K562 (cell line): ENCODE data around the gene SYTL5. TPM values are rescaled to one million over a fixed set of nuclear protein-coding genes. Genes with fewer than 3 reads are reported as not detected.

Source experiments
- ATAC-seq: fragments of 200-7000 bp; cut with Tn5 transposase; 3 replicates; pipeline ENCODE4 v1.9.1; 2020; ENCODE audit warnings: moderate library complexity
- BruUV-seq: library from RNA; stranded (reverse); fragments of 400-500 nt; replicated peaks from 2 replicates; lab custom pipeline; 2021; lab: Mats Ljungman, UMichigan
- CTCF ChIA-PET: fragments of 300-600 bp; formaldehyde crosslinking; extraction: SDS; loops from one replicate; lab custom pipeline; 2021; ENCODE audit warnings: low intra/inter-chr PET ratio; lab: Yijun Ruan, JAX
- POLR2A ChIA-PET: fragments of 300-600, 350-650 bp; sonication (Branson Sonifier 250); formaldehyde crosslinking; extraction: SDS; loops from one replicate; lab custom pipeline; 2021; ENCODE audit warnings: antibody characterized with exemption, inconsistent platforms; lab: Yijun Ruan, JAX
- DNase-seq, 4 experiments: peaks; one replicate each; pipeline versions ENCODE4 v3.0.0 to v3.0.0-alpha.2; 2011 to 2018; ENCODE audit warnings: low spot score in 3 of 4, mixed read lengths in 3 of 4; ENCODE audit errors: extremely low read depth in 1 of 4
- FAIRE-seq: peaks from 2 replicates; lab custom pipeline; 2011; peaks lifted over from hg19 to GRCh38; lab: Jason Lieb, UNC
- H2AFZ ChIP-seq: 2 replicates; pipeline ENCODE4 v1.6.0; 2011; ENCODE audit warnings: low read depth, low read length, control low read depth, inconsistent platforms
- H3K27ac ChIP-seq: fragments of 200-600 bp; 3 replicates; pipeline ENCODE4 v1.8.0; 2011; ENCODE audit warnings: low read depth, mild to moderate bottlenecking, control low read depth, inconsistent platforms, low read length, moderate library complexity, mixed read lengths; ENCODE audit errors: extremely low read depth
- H3K27me3 ChIP-seq, 2 experiments: fragments of 300-600 bp in 1 of 2; 2 replicates in 1 of 2; 3 replicates in 1 of 2; pipeline versions ENCODE4 v1.6.0 to v1.8.0; 2011; ENCODE audit warnings: inconsistent platforms in 2 of 2, low read length in 2 of 2, mild to moderate bottlenecking in 1 of 2, mixed read lengths in 1 of 2, moderate library complexity in 1 of 2; ENCODE audit not compliant: control insufficient read depth in 2 of 2, insufficient read depth in 2 of 2
- H3K36me3 ChIP-seq: fragments of 300-600 bp; 3 replicates; pipeline ENCODE4 v1.8.0; 2011; ENCODE audit warnings: mild to moderate bottlenecking, low read length, inconsistent platforms; ENCODE audit not compliant: control insufficient read depth, insufficient read depth
- H3K4me1 ChIP-seq, 2 experiments: fragments of 200-600 bp in 1 of 2; replicated peaks in 1 of 2; 2 replicates in 1 of 2; 3 replicates in 1 of 2; pipeline versions ENCODE4 v1.5.1 to v1.8.0; 2011; ENCODE audit warnings: inconsistent platforms in 2 of 2, low read length in 2 of 2, mild to moderate bottlenecking in 1 of 2, mixed read lengths in 1 of 2, moderate library complexity in 1 of 2; ENCODE audit not compliant: control insufficient read depth in 2 of 2, insufficient read depth in 2 of 2
- H3K4me2 ChIP-seq: 2 replicates; pipeline ENCODE4 v1.6.1; 2011; ENCODE audit warnings: low read length, control low read depth, inconsistent platforms, mixed read lengths; ENCODE audit not compliant: insufficient read depth
- H3K4me3 ChIP-seq: fragments of 200-600 bp; sonication (generic), shearing (Covaris generic); 2 replicates; pipeline ENCODE4 v1.5.1; 2016; ENCODE audit warnings: control low read depth, inconsistent platforms
- H3K79me2 ChIP-seq: fragments of 200-600 bp; 3 replicates; pipeline ENCODE4 v1.8.0; 2011; ENCODE audit warnings: low read length, inconsistent platforms; ENCODE audit not compliant: control insufficient read depth, insufficient read depth
- H3K9ac ChIP-seq, 2 experiments: 2 replicates each; pipeline versions ENCODE4 v1.6.0 to v1.6.1; 2011; ENCODE audit warnings: low read depth in 2 of 2, low read length in 2 of 2, control low read depth in 1 of 2, inconsistent platforms in 1 of 2, mild to moderate bottlenecking in 1 of 2, mixed read lengths in 1 of 2; ENCODE audit not compliant: insufficient read depth in 1 of 2
- H3K9me1 ChIP-seq: one replicate; pipeline ENCODE4 v1.6.0; 2011; ENCODE audit warnings: inconsistent platforms, mild to moderate bottlenecking, low read length, moderate library complexity; ENCODE audit not compliant: control insufficient read depth, insufficient read depth
- H3K9me3 ChIP-seq: replicated peaks from 2 replicates; pipeline ENCODE4 v1.5.1; 2011; ENCODE audit warnings: low read depth, low read length, inconsistent platforms; ENCODE audit not compliant: control insufficient read depth, insufficient read depth
- H4K20me1 ChIP-seq: replicated peaks from 2 replicates; pipeline ENCODE4 v1.6.1; 2011; ENCODE audit warnings: low read length, inconsistent platforms, mixed read lengths; ENCODE audit not compliant: control insufficient read depth, insufficient read depth
- ATF3 ChIP-seq, 2 experiments: fragments of 450-650 bp in 1 of 2; sonication (generic) in 1 of 2; formaldehyde crosslinking in 1 of 2; IDR thresholded peaks in 1 of 2; conservative IDR thresholded peaks in 1 of 2; 2 replicates each; pipeline versions ENCODE4 v1.6.1 to v1.8.1; 2016 to 2023; ENCODE audit warnings: mild to moderate bottlenecking in 2 of 2, moderate library complexity in 2 of 2, inconsistent platforms in 1 of 2, missing genetic modification reagents in 1 of 2
- BMI1 ChIP-seq: fragments of 150-350 bp; IDR thresholded peaks from 2 replicates; pipeline ENCODE4 v1.6.1; 2014; ENCODE audit warnings: low read length
- BRD4 ChIP-seq: fragments of 200-600 bp; sonication (generic); IDR thresholded peaks from 2 replicates; pipeline ENCODE4 v1.6.1; 2017; ENCODE audit warnings: inconsistent platforms
- CEBPG ChIP-seq, 3 experiments: fragments of 200-800 bp in 1 of 3; sonication (Bioruptor generic) in 1 of 3; sonication (generic) in 1 of 3; formaldehyde crosslinking in 1 of 3; IDR thresholded peaks in 2 of 3; conservative IDR thresholded peaks in 1 of 3; 2 replicates each; pipeline versions ENCODE4 v1.6.1 to v1.8.0; 2016 to 2022; ENCODE audit warnings: missing compliant biosample characterization in 2 of 3, missing genetic modification characterization in 2 of 3, mild to moderate bottlenecking in 1 of 3, missing genetic modification reagents in 1 of 3
- EHMT2 ChIP-seq: fragments of 450-650 bp; IDR thresholded peaks from 2 replicates; pipeline ENCODE4 v1.6.1; 2018; ENCODE audit warnings: antibody characterized with exemption
- ETS2 ChIP-seq: IDR thresholded peaks from 2 replicates; pipeline ENCODE4 v1.6.1; 2016; ENCODE audit warnings: borderline replicate concordance, missing genetic modification characterization, mild to moderate bottlenecking, moderate library complexity, missing compliant biosample characterization; ENCODE audit not compliant: poor library complexity, severe bottlenecking
- FIP1L1 ChIP-seq: fragments of 200-400 bp; formaldehyde crosslinking; IDR thresholded peaks from 2 replicates; pipeline ENCODE4 v1.6.1; 2018; ENCODE audit warnings: mild to moderate bottlenecking, low read depth, low read length; ENCODE audit not compliant: poor library complexity, severe bottlenecking
- FOSL1 ChIP-seq: fragments of 200-800 bp; sonication (Bioruptor generic); conservative IDR thresholded peaks from 2 replicates; pipeline ENCODE4 v1.6.1; 2016; ENCODE audit warnings: missing genetic modification characterization, missing compliant biosample characterization
- HDAC8 ChIP-seq: fragments of 450-650 bp; IDR thresholded peaks from 2 replicates; pipeline ENCODE4 v1.6.1; 2016; ENCODE audit warnings: mild to moderate bottlenecking, missing genetic modification characterization, moderate library complexity, missing compliant biosample characterization
- KLF6 ChIP-seq: fragments of 250-450 bp; sonication (Bioruptor Pico); IDR thresholded peaks from 2 replicates; pipeline ENCODE4 v1.4.0; 2020; ENCODE audit warnings: mild to moderate bottlenecking, moderate library complexity, borderline replicate concordance
- MIER1 ChIP-seq: fragments of 450-650 bp; IDR thresholded peaks from 2 replicates; pipeline ENCODE4 v1.6.1; 2016; ENCODE audit warnings: antibody characterized with exemption, mild to moderate bottlenecking, low read depth
- NKRF ChIP-seq: fragments of 450-650 bp; IDR thresholded peaks from 2 replicates; pipeline ENCODE4 v1.6.1; 2016; ENCODE audit warnings: borderline replicate concordance
- PURB ChIP-seq: sonication (generic); formaldehyde crosslinking; IDR thresholded peaks from 2 replicates; pipeline ENCODE4 v1.9.0; 2021; ENCODE audit warnings: low read depth, mild to moderate bottlenecking, missing genetic modification reagents
- ZBTB43 ChIP-seq: sonication (generic); formaldehyde crosslinking; IDR thresholded peaks from 2 replicates; pipeline ENCODE4 v1.8.0; 2023; ENCODE audit warnings: mild to moderate bottlenecking, missing genetic modification reagents
- ZNF232 ChIP-seq: sonication (generic); formaldehyde crosslinking; IDR thresholded peaks from 2 replicates; pipeline ENCODE4 v1.8.0; 2022; ENCODE audit warnings: mild to moderate bottlenecking, missing genetic modification reagents
- ZNF354B ChIP-seq: fragments of 250-450 bp; sonication (Bioruptor Pico); IDR thresholded peaks from 2 replicates; pipeline ENCODE4 v1.4.0; 2020
- ZNF41 ChIP-seq: fragments of 250-450 bp; sonication (Bioruptor Pico); conservative IDR thresholded peaks from 2 replicates; pipeline ENCODE4 v1.4.0; 2020; ENCODE audit warnings: mild to moderate bottlenecking
- ZNF778 ChIP-seq: fragments of 450-650 bp; formaldehyde crosslinking; IDR thresholded peaks from 2 replicates; pipeline ENCODE4 v1.4.0; 2020; ENCODE audit warnings: mild to moderate bottlenecking, moderate library complexity
- WGBS: fragments of 100-300 bp; shearing (Covaris generic); methylation state at CpG from one replicate; pipeline ENCODE4 v1.1.6; 2016; ENCODE audit warnings: low coverage, mixed read lengths; ENCODE audit not compliant: insufficient coverage; ENCODE audit errors: missing lambda C conversion rate; 5-methylcytosine and 5-hydroxymethylcytosine counted together
- in situ Hi-C: fragments of 300-500 bp; cut with MboI; formaldehyde crosslinking; loops from 4 replicates; pipeline ENCODE4 v1.15.0; 2018; ENCODE audit warnings: inconsistent platforms, mixed read lengths
- intact Hi-C: fragments of 100-400 bp; cut with micrococcal nuclease; formaldehyde crosslinking; loops from 2 replicates; pipeline ENCODE4 v1.14.2; 2022
- polyA plus RNA-seq, 8 experiments: library from polyadenylated mRNA; depleted of rRNA in 4 of 8; stranded (reverse) in 5 of 8; unstranded in 3 of 8; fragments of >200 nt; fragmentation: Nextera tagmentation in 2 of 8; fragmentation: Illumina TruSeq in 1 of 8; extraction: Ambion mirVana in 2 of 8; extraction: Trizol in 1 of 8; gene quantifications; 2 replicates each; pipeline versions ENCODE4 v1.2.1 to v1.2.3, GENCODE V29; 2011 to 2014; ENCODE audit warnings: inconsistent platforms in 1 of 8, missing spikeins in 1 of 8
- total RNA-seq, 7 experiments: library from RNA; depleted of rRNA in 6 of 7; stranded (reverse); fragments of >200 nt in 6 of 7; fragmentation: Illumina TruSeq in 2 of 7; extraction: Trizol in 2 of 7; gene quantifications; 2 replicates each; pipeline versions ENCODE4 v1.2.1 to v1.2.3, GENCODE V29; 2011 to 2021; ENCODE audit warnings: low replicate concordance in 1 of 7

The SYTL5 gene
- total and polyA plus RNA-seq, 9 of the 15 experiments (the other 6 are each of a cell fraction or from before 2014, with no cell fraction given): 0.01 to 0.25 (median 0.09) TPM

- Histone ChIP-seq H3K36me3 (no peaks in the 10 kb centered on the region), H3K27me3 (no peaks in the 10 kb centered on the region), H3K79me2 (no peaks in the 10 kb centered on the region), H3K4me1 (no peaks in the 10 kb centered on the region), H3K4me2 (no peak overlapping the region), H4K20me1 (no peaks in the 10 kb centered on the region), H3K9ac (no peak overlapping the region), H3K27ac (no peak overlapping the region), H3K9me3 (no peaks in the 10 kb centered on the region), H3K4me3 (no peak overlapping the region), H2AFZ (no peak overlapping the region), H3K9me1 (no peaks in the 10 kb centered on the region)
- in situ Hi-C loops (no loop called here), intact Hi-C loops (no loop called here)
- WGBS: 7% methylated on average over 1 of the region's 1 CpG
- no peak for TF ChIP-seq ETS2 (tag)
- no peak for TF ChIP-seq FIP1L1
- no peak for TF ChIP-seq HDAC8 (tag)
- TF ChIP-seq EHMT2: no peak
- no peak for TF ChIP-seq ZNF354B (CRISPR knock-in tag)
- TF ChIP-seq BMI1: no peak
- no peak for TF ChIP-seq MIER1
- TF ChIP-seq BRD4: no peak
- TF ChIP-seq CEBPG (CRISPR knock-in tag; IDR thresholded peaks at IDR 0.05): no peak
- TF ChIP-seq CEBPG (tag; conservative IDR thresholded peaks at IDR 0.05 in 1 of 2, IDR thresholded peaks at IDR 0.05 in 1 of 2): peak in 1 of 2 experiments; percentile 77; a peak in 2 of 4 replicates
- TF ChIP-seq ZBTB43 (CRISPR knock-in tag): no peak
- no peak for TF ChIP-seq ZNF41 (CRISPR knock-in tag)
- peak; percentile 39; the same call in 1 of the 2 replicates for TF ChIP-seq ATF3 (IDR thresholded peaks at IDR 0.05)
- TF ChIP-seq ATF3 (CRISPR knock-in tag; conservative IDR thresholded peaks at IDR 0.05): no peak
- no peak for TF ChIP-seq KLF6 (CRISPR knock-in tag)
- no peak for TF ChIP-seq NKRF
- TF ChIP-seq ZNF778: no peak
- TF ChIP-seq PURB (CRISPR knock-in tag): no peak
- TF ChIP-seq ZNF232 (CRISPR knock-in tag): no peak
- TF ChIP-seq FOSL1 (tag): peak; percentile 82
- ChIA-PET CTCF (no interaction called here), POLR2A (no interaction called here)
- no peak for DNase-seq
- no TSS peak for BruUV-seq
- no peak for FAIRE-seq
- ATAC-seq: no peak
Measured at GRCh38 chrX:38052096-38052495, 45.7 kb downstream of the SYTL5 start.
